ENCODE data around the gene EML6. TPM values are rescaled to one million over a fixed set of nuclear protein-coding genes. Genes with fewer than 3 reads are reported as not detected.

EML6 gene
- total and polyA plus RNA-seq, 3 donors from 2014 or later, result 7.6 to 17.3 (median 12.1) TPM

DNA sequence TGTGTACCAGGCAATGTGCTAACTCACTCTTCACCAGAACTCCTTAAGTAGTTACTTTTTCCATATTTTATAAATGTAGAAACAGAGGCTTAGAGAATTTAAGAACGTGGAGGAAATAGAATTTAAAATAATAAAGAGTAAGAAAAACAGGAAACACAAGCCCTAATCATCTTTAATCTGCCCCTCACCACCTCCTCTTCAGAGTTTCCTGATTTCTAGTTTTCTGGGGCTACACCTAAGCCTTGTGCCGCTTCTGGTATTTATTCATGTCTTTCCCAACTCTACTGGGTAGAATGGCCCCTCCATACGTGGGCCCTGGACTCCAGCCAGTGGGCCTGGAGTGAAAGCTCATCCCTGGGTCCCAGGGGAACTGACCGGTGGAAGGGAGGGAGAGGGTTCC, 241.4 kb downstream of the EML6 start:
- intact Hi-C loops (cut with DNase I; ENCODE audit: low total_unique reads), result no loop called here

DNA sequence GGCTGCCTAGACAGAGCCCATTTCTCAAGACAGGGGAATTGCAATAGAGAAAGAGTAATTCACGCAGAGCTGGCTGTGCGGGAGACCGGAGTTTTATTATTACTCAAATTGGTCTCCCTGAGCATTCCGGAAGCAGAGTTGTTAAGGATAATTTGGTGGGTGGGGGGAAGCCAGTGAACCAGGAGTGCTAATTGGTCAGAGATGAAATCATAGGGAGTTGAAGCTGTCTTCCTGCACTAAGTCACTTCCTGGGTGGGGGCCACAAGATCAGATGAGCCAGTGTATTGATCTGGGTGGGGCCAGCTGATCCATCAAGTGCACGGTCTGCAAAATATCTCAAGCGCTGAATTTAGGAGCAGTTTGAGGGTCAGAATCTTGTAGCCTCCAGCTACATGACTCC, 242.0 kb downstream of the EML6 start:
- intact Hi-C loops (cut with DNase I; ENCODE audit: low total_unique reads), result no loop called here
- no peaks in the 10 kb centered on the region for H3K4me1 ChIP-seq
- no peak overlapping the region for H3K4me3 ChIP-seq
- H3K36me3 ChIP-seq (ENCODE audit: low read depth, missing control alignments), result no peaks in the 10 kb centered on the region
- DNase-seq, result no peak
- H3K27me3 ChIP-seq, result no peaks in the 10 kb centered on the region
- no peak overlapping the region for H3K27ac ChIP-seq
- no peaks in the 10 kb centered on the region for H3K9me3 ChIP-seq
- no peak for TF ChIP-seq POLR2A (IDR thresholded peaks at IDR 0.05)
- TF ChIP-seq, protein P1, sequence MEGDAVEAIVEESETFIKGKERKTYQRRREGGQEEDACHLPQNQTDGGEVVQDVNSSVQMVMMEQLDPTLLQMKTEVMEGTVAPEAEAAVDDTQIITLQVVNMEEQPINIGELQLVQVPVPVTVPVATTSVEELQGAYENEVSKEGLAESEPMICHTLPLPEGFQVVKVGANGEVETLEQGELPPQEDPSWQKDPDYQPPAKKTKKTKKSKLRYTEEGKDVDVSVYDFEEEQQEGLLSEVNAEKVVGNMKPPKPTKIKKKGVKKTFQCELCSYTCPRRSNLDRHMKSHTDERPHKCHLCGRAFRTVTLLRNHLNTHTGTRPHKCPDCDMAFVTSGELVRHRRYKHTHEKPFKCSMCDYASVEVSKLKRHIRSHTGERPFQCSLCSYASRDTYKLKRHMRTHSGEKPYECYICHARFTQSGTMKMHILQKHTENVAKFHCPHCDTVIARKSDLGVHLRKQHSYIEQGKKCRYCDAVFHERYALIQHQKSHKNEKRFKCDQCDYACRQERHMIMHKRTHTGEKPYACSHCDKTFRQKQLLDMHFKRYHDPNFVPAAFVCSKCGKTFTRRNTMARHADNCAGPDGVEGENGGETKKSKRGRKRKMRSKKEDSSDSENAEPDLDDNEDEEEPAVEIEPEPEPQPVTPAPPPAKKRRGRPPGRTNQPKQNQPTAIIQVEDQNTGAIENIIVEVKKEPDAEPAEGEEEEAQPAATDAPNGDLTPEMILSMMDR (IDR thresholded peaks at IDR 0.05), result no peak
- 92 to 97% methylated on average over 6 of the region's 6 CpGs for WGBS, 2 donors

More for the DNA sequence above, 241.4 kb downstream of the EML6 start:
- Histone ChIP-seq H3K4me3 (no peak overlapping the region), H3K4me1 (no peaks in the 10 kb centered on the region), H3K27me3 (no peaks in the 10 kb centered on the region), H3K27ac (no peak overlapping the region), H3K36me3 (ENCODE audit: low read depth, missing control alignments) (no peaks in the 10 kb centered on the region), H3K9me3 (no peaks in the 10 kb centered on the region)
- TF ChIP-seq, protein P1 (IDR thresholded peaks at IDR 0.05), result no peak
- no peak for TF ChIP-seq POLR2A (IDR thresholded peaks at IDR 0.05)
- 68 to 70% methylated on average over 4 of the region's 4 CpGs for WGBS, 2 donors
- no peak for DNase-seq

DNA sequence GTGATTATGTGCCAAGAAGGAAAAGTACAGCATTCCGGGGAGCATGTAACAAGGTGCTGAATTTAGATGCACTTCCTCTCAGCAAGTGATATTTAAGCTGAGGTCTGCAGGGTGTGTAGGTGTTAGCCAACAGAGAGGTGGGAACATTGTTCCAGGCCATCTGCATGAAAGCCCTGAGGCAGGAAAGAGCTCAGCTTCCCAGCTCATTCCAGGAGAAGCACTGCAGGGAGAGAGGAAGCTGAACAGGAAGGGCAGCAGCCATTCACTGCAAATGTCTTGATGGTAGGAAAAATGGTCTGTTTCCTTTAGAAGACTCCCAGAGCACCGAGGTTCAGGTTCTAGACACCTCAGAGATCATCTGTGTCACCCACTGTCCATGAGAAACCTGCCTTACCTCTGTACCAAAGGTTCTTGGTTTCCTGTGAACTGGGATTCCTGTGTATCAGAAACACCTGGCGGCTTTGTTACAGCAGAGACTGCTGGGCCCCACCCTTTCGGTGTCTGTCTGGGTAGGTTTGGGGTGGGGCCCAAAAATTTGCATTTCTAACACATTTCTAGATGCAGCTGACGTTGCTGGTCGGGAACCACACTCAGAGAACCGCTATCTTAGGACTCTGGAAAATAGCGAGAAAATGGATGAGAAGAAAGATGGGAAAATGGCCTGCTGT, 242.8 kb downstream of the EML6 start:
- Histone ChIP-seq H3K36me3 (ENCODE audit: low read depth, missing control alignments) (no peaks in the 10 kb centered on the region), H3K27me3 (no peaks in the 10 kb centered on the region), H3K27ac (no peak overlapping the region), H3K4me1 (no peaks in the 10 kb centered on the region), H3K4me3 (no peak overlapping the region), H3K9me3 (no peaks in the 10 kb centered on the region)
- intact Hi-C loops (cut with DNase I; ENCODE audit: low total_unique reads), result no loop called here
- no peak for DNase-seq
- WGBS, 2 donors, result 86 to 87% methylated on average over 7 to 8 of the region's 8 CpGs
- TF ChIP-seq POLR2A (IDR thresholded peaks at IDR 0.05), result no peak

DNA sequence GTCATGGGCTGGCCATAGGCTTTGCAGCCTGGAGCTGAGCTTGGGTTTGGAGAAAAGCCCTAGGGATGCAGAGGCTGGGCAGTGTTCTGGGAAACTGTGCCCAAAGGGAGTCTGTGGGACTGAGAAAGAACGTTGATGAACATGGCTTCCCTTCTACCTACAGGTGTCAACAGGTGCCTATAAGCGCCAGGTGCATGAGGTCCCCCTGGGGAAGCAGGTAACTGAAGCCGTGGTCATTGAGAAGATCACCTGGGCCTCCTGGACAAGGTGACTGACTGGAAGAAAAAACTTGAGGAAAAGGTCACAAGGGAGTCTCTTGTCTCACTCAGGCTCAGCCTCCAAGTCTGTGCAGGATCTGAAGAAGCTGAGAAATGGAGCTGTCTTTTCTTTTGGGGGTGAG, 243.4 kb downstream of the EML6 start:
- H3K9me3 ChIP-seq, result no peaks in the 10 kb centered on the region
- TF ChIP-seq, protein P1 (IDR thresholded peaks at IDR 0.05), result no peak
- TF ChIP-seq POLR2A (IDR thresholded peaks at IDR 0.05), result no peak
- no peak for DNase-seq
- intact Hi-C loops (cut with DNase I; ENCODE audit: low total_unique reads), result no loop called here
- no peak overlapping the region for H3K4me3 ChIP-seq
- H3K4me1 ChIP-seq, result no peaks in the 10 kb centered on the region
- 89 to 94% methylated on average over 3 of the region's 3 CpGs for WGBS, 2 donors
- H3K36me3 ChIP-seq (ENCODE audit: low read depth, missing control alignments), result no peaks in the 10 kb centered on the region
- no peaks in the 10 kb centered on the region for H3K27me3 ChIP-seq
- H3K27ac ChIP-seq, result no peak overlapping the region

DNA sequence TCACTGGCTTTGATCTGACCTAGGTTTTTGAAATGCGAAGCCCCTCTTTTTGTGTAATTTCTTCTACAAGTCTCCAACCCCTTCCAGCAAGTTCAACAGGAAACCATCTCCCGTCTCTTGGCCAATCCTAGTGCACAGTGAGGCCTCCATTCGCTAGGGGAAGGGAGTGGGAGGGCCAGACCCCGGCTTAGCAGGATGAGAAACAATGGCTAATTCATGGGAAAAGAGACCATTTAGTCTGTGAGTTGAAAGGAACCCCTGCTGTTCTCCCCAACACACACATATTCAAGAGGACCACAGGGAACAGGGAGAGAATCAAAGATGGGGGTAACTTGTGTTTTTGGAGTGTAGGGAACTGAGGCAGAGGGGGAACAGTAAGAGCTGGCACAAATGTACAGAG, 243.8 kb downstream of the EML6 start:
- H3K36me3 ChIP-seq (ENCODE audit: low read depth, missing control alignments), result no peaks in the 10 kb centered on the region
- H3K27me3 ChIP-seq, result no peaks in the 10 kb centered on the region
- intact Hi-C loops (cut with DNase I; ENCODE audit: low total_unique reads), result no loop called here
- DNase-seq, result no peak
- no peaks in the 10 kb centered on the region for H3K9me3 ChIP-seq
- H3K27ac ChIP-seq, result no peak overlapping the region
- no peak overlapping the region for H3K4me3 ChIP-seq
- no peaks in the 10 kb centered on the region for H3K4me1 ChIP-seq
- 80 to 85% methylated on average over 4 of the region's 4 CpGs for WGBS, 2 donors
- TF ChIP-seq, protein P1 (IDR thresholded peaks at IDR 0.05), result no peak
- no peak for TF ChIP-seq POLR2A (IDR thresholded peaks at IDR 0.05)
